Neutrophil (primary cell): ENCODE data around the gene CD180.

ENCODE experiments used
- H3K27ac ChIP-seq: fragments of 200-600 bp; sonication (generic); 2 replicates; pipeline ENCODE4 v1.5.1; 2016; ENCODE audit warnings: mild to moderate bottlenecking, moderate library complexity
- H3K27me3 ChIP-seq: fragments of 200-600 bp; sonication (generic); 2 replicates; pipeline ENCODE4 v1.6.0; 2016; ENCODE audit warnings: mild to moderate bottlenecking
- H3K36me3 ChIP-seq: fragments of 200-600 bp; sonication (generic); 2 replicates; pipeline ENCODE4 v1.5.1; 2017
- H3K4me1 ChIP-seq, 2 experiments: fragments of 200-600 bp in 1 of 2; sonication (generic) in 1 of 2; 1 replicate in 1 of 2; 2 replicates in 1 of 2; pipeline versions ENCODE4 v1.5.1 to v1.6.1; 2013 to 2016; ENCODE audit warnings: low read depth in 1 of 2, low read length in 1 of 2, mild to moderate bottlenecking in 1 of 2, moderate library complexity in 1 of 2; ENCODE audit not compliant: control insufficient read depth in 1 of 2, insufficient read depth in 1 of 2
- H3K4me3 ChIP-seq, 2 experiments: fragments of 200-600 bp in 1 of 2; sonication (generic) in 1 of 2; 1 replicate in 1 of 2; 2 replicates in 1 of 2; pipeline ENCODE4 v1.5.1; 2013 to 2016; ENCODE audit warnings: low read depth in 1 of 2, low read length in 1 of 2, mild to moderate bottlenecking in 1 of 2, moderate library complexity in 1 of 2
- H3K9me3 ChIP-seq: fragments of 200-600 bp; sonication (generic); 2 replicates; pipeline ENCODE4 v1.5.1; 2016
- CTCF ChIP-seq: fragments of 200-600 bp; sonication (generic); IDR thresholded peaks from 2 replicates; pipeline ENCODE4 v1.5.1; 2016; ENCODE audit warnings: antibody characterized with exemption

Gene CD180

GRCh38 chr5:67211926-67212325, 15.3 kb upstream of the CD180 start:
- Histone ChIP-seq H3K27ac (no peak overlapping the region), H3K4me1 (peaks cover 16 to 26% of the 10 kb centered on the region in 2 experiments), H3K27me3 (no peaks in the 10 kb centered on the region), H3K4me3 (no peak overlapping the region), H3K36me3 (no peaks in the 10 kb centered on the region), H3K9me3 (no peaks in the 10 kb centered on the region)
- no peak for TF ChIP-seq CTCF

- Histone ChIP-seq H3K9me3 (no peaks in the 10 kb centered on the region), H3K4me3 (no peak overlapping the region), H3K4me1 (peaks cover 26 to 40% of the 10 kb centered on the region in 2 experiments), H3K36me3 (no peaks in the 10 kb centered on the region), H3K27me3 (no peaks in the 10 kb centered on the region), H3K27ac (no peak overlapping the region)
- TF ChIP-seq CTCF, result peak; percentile 80
Observed at GRCh38 chr5:67209141-67209771, 12.7 kb upstream of the CD180 start.

- Histone ChIP-seq H3K27ac (no peak overlapping the region), H3K9me3 (no peaks in the 10 kb centered on the region), H3K27me3 (no peaks in the 10 kb centered on the region), H3K4me3 (no peak overlapping the region), H3K4me1 (peaks cover 35 to 47% of the 10 kb centered on the region in 2 experiments), H3K36me3 (no peaks in the 10 kb centered on the region)
- TF ChIP-seq CTCF, result no peak
Observed at GRCh38 chr5:67208403-67208802, 11.8 kb upstream of the CD180 start.

- peak overlapping the region; percentile 76 for H3K27ac ChIP-seq
- H3K27me3 ChIP-seq, result no peaks in the 10 kb centered on the region
- no peaks in the 10 kb centered on the region for H3K9me3 ChIP-seq
- peaks cover 50 to 62% of the 10 kb centered on the region in 2 experiments for H3K4me1 ChIP-seq
- H3K4me3 ChIP-seq, result peak overlapping the region in 1 of 2 experiments; percentile 20
- no peak for TF ChIP-seq CTCF
- H3K36me3 ChIP-seq, result no peaks in the 10 kb centered on the region
Observed at GRCh38 chr5:67206929-67207328, 10.3 kb upstream of the CD180 start.

GRCh38 chr5:67206461-67206860, 9.9 kb upstream of the CD180 start:
- Histone ChIP-seq H3K9me3 (no peaks in the 10 kb centered on the region), H3K27ac (peak overlapping the region; percentile 76), H3K36me3 (no peaks in the 10 kb centered on the region), H3K4me3 (peak overlapping the region in 1 of 2 experiments; percentile 20), H3K27me3 (no peaks in the 10 kb centered on the region), H3K4me1 (peaks cover 50 to 64% of the 10 kb centered on the region in 2 experiments)
- TF ChIP-seq CTCF, result no peak
